ENCODE results near the gene TMEM43. TPM values are rescaled to one million over a fixed set of nuclear protein-coding genes. Genes with fewer than 3 reads are reported as not detected.

The TMEM43 gene
- total RNA-seq, 6 experiments from 2014 or later = 9.3 to 16.8 (median 14.6) TPM

DNA sequence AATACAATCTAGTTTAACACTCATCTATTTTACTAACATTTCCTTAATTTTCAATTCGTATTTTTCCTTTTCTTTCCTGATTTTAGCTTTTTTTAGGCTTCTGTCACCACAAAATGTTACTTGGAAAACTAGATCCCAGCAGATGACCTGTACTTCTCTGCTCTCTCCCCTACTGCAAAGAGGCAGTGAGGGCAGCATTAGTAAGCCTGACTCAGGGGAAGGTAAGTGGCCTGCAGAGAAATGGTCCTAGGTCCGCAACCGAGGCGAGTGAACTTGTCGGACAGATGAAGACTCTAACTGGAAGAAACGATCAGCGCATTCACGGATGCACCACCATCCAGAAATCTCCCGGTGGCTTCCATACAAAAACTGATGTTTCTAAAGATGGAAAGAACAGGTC, 20.4 kb downstream of the TMEM43 start:
- intact Hi-C loops (cut with DNase I) = no loop called here
- Histone ChIP-seq H3K36me3 (peaks cover 0 to 27% (median 11%) of the 10 kb centered on the region in 4 donors), H3K4me1 (peaks cover 0 to 48% (median 26%) of the 10 kb centered on the region in 4 donors), H3K4me3 (no peak overlapping the region), H3K9me3 (no peaks in the 10 kb centered on the region), H3K27ac (peak overlapping the region in 2 of 3 donors; percentile 22 to 75), H3K27me3 (no peaks in the 10 kb centered on the region)
- ATAC-seq (no peak), DNase-seq (no peak)
- WGBS (ENCODE audit: insufficient coverage, low coverage, low lambda C conversion rate, missing lambda C conversion rate) = 89% methylated on average over 9 of the region's 9 CpGs
- TF ChIP-seq, protein P1, sequence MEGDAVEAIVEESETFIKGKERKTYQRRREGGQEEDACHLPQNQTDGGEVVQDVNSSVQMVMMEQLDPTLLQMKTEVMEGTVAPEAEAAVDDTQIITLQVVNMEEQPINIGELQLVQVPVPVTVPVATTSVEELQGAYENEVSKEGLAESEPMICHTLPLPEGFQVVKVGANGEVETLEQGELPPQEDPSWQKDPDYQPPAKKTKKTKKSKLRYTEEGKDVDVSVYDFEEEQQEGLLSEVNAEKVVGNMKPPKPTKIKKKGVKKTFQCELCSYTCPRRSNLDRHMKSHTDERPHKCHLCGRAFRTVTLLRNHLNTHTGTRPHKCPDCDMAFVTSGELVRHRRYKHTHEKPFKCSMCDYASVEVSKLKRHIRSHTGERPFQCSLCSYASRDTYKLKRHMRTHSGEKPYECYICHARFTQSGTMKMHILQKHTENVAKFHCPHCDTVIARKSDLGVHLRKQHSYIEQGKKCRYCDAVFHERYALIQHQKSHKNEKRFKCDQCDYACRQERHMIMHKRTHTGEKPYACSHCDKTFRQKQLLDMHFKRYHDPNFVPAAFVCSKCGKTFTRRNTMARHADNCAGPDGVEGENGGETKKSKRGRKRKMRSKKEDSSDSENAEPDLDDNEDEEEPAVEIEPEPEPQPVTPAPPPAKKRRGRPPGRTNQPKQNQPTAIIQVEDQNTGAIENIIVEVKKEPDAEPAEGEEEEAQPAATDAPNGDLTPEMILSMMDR (IDR thresholded peaks at IDR 0.05) = no peak
- no peak for TF ChIP-seq POLR2A (IDR thresholded peaks at IDR 0.05)

DNA sequence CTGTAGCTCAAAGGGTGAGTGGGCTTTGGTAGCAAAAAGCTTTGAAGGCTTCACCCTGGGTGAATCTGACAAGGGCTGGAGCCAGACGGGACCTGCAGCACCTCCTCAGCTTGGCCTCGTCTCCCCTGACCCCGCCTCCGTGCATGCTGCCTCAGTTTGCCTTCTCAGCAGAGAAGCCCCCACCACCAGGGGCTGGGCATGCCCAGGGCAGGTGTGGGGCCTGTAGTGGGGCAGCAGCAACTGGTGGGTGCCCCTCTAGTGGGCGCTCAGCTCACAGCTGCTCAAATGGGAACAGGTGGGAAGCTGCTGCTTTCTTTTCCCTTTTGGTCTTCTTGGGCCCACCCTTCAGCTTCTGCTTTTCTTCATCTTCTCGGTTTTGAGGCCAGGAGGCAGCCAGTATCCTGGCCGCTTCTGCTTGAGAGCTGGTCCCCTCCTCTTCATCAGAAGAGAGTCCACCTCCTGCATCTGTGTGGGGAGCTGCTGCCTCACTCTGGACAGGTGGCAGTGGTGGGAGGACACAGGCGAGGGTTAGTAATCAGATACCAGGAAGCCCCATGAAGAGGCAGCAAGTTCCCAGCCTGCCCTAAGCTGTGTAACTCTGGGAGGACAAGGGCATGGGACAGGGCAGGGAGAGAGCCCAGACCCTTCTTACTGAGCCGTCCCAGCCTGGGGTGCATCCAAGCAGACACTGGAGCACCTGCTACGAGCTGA, 21.0 kb downstream of the TMEM43 start:
- H3K27me3 ChIP-seq = no peaks in the 10 kb centered on the region
- TF ChIP-seq, protein P1 (IDR thresholded peaks at IDR 0.05) = no peak
- no peak for TF ChIP-seq POLR2A (IDR thresholded peaks at IDR 0.05)
- H3K4me3 ChIP-seq = no peak overlapping the region
- H3K36me3 ChIP-seq = peaks cover 0 to 27% (median 11%) of the 10 kb centered on the region in 4 donors
- H3K4me1 ChIP-seq = peaks cover 0 to 42% (median 23%) of the 10 kb centered on the region in 4 donors
- ATAC-seq (no peak), DNase-seq (no peak)
- H3K27ac ChIP-seq = peak overlapping the region in 2 of 3 donors; percentile 22 to 75
- intact Hi-C loops (cut with DNase I) = no loop called here
- 67% methylated on average over 1 of the region's 10 CpGs for WGBS (ENCODE audit: insufficient coverage, low coverage, low lambda C conversion rate, missing lambda C conversion rate)
- no peaks in the 10 kb centered on the region for H3K9me3 ChIP-seq

DNA sequence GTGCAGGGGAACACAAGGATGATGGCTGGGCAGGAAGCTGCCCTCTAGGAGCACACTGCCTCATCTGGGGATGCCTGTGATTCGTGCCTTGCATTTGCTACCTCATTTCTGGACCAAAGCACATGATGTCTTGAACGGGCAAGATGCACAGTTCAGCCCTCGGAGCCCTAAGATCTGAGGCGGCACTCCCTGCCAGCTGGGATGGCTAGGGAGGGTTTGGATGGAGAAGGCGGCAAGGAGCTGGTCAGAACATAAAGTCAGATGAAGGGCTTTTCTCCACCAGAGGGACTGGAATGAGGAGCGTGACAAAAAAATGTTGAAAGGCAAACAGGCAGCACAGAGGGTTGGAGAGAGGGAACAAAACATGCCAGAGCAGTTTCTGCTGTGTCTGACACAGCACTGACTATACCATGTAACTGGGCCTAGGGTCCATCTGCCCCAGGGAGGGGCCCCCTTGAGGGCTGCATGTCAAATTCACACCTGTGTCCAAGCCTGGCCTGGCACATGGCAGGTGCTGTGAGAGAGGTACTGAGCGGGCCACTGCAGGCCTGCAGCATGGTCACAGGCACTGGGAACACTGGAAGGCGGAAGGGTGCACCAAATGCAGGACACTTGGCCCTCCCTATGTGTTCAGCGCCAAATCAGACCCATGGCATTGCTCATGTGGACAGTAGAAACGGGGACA, 21.7 kb downstream of the TMEM43 start:
- Histone ChIP-seq H3K4me3 (no peak overlapping the region), H3K27ac (no peak overlapping the region), H3K9me3 (no peaks in the 10 kb centered on the region), H3K4me1 (peaks cover 0 to 35% (median 20%) of the 10 kb centered on the region in 4 donors), H3K27me3 (no peaks in the 10 kb centered on the region), H3K36me3 (peaks cover 0 to 32% (median 11%) of the 10 kb centered on the region in 4 donors)
- ATAC-seq (no peak), DNase-seq (no peak)
- intact Hi-C loops (cut with DNase I) = no loop called here
- 96% methylated on average over 8 of the region's 10 CpGs for WGBS (ENCODE audit: insufficient coverage, low coverage, low lambda C conversion rate, missing lambda C conversion rate)
- TF ChIP-seq, protein P1 (IDR thresholded peaks at IDR 0.05) = no peak
- TF ChIP-seq POLR2A (IDR thresholded peaks at IDR 0.05) = no peak

DNA sequence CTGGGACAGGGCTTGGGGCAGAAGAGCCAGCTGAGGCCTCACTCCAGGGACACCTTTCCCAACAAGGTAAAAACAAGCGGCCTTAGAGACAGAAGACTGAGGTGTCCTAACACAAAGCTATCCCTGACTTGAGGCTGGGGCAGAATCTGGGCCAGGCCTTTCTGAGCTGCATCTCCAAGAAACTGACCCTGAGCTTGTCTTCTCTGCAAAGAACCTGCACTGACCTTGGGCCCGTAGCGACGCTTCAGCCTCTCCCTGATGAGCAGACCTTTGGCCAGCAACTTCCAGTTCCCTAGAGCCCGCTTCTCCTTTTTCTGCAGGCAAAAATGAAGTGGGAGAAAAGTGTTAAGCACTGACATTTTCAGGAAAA, 22.2 kb downstream of the TMEM43 start:
- Histone ChIP-seq H3K4me1 (peaks cover 0 to 30% (median 17%) of the 10 kb centered on the region in 4 donors), H3K27ac (no peak overlapping the region), H3K9me3 (no peaks in the 10 kb centered on the region), H3K36me3 (peaks cover 0 to 37% (median 11%) of the 10 kb centered on the region in 4 donors), H3K4me3 (no peak overlapping the region), H3K27me3 (no peaks in the 10 kb centered on the region)
- no peak for ATAC-seq
- DNase-seq = no peak
- WGBS (ENCODE audit: insufficient coverage, low coverage, low lambda C conversion rate, missing lambda C conversion rate) = 56% methylated on average over 3 of the region's 5 CpGs
- intact Hi-C loops (cut with DNase I) = no loop called here
- no peak for TF ChIP-seq POLR2A (IDR thresholded peaks at IDR 0.05)
- TF ChIP-seq, protein P1 (IDR thresholded peaks at IDR 0.05) = no peak
